ENCODE results near the gene GLMP. TPM values are rescaled to one million over a fixed set of nuclear protein-coding genes. Genes with fewer than 3 reads are reported as not detected.
"Not testable (repeated sequence)": the region's sequence is repeated elsewhere in the genome, so short reads cannot be mapped to it uniquely, and the experiment has no call there.

GLMP gene
- total RNA-seq, 1 donor from 2014 or later, result 67.6 TPM

GRCh38 chr1:156337052-156337887, 41.8 kb upstream of the GLMP start:
- no peak for TF ChIP-seq CTCF (conservative IDR thresholded peaks at IDR 0.05)
- Mint-ChIP-seq H3K36me3 (peaks cover 15% of the 10 kb centered on the region), H3K9me3 (no peaks in the 10 kb centered on the region), H3K27me3 (no peaks in the 10 kb centered on the region), H3K4me3 (peak overlapping the region; percentile 99), H3K4me1 (ENCODE audit: unreplicated experiment) (peaks cover 24% of the 10 kb centered on the region), H3K27ac (peak overlapping the region; percentile 95)
- no peak for DNase-seq (ENCODE audit: extremely low spot score, unreplicated experiment)

GRCh38 chr1:156336242-156336641, 40.8 kb upstream of the GLMP start:
- Mint-ChIP-seq H3K9me3 (no peaks in the 10 kb centered on the region), H3K27me3 (no peaks in the 10 kb centered on the region), H3K27ac (peak overlapping the region; percentile 40), H3K4me1 (ENCODE audit: unreplicated experiment) (peaks cover 24% of the 10 kb centered on the region), H3K4me3 (peak overlapping the region; percentile 99), H3K36me3 (peaks cover 15% of the 10 kb centered on the region)
- peak; percentile 51 for TF ChIP-seq CTCF (conservative IDR thresholded peaks at IDR 0.05)
- DNase-seq (ENCODE audit: extremely low spot score, unreplicated experiment), result no peak

- H3K36me3 Mint-ChIP-seq, result peaks cover 12% of the 10 kb centered on the region
- not testable (repeated sequence) for H3K27me3 Mint-ChIP-seq; DNase-seq (ENCODE audit: extremely low spot score, unreplicated experiment); H3K4me1 Mint-ChIP-seq (ENCODE audit: unreplicated experiment); H3K27ac Mint-ChIP-seq; H3K9me3 Mint-ChIP-seq; H3K4me3 Mint-ChIP-seq
Measured at GRCh38 chr1:156323179-156323578, 27.7 kb upstream of the GLMP start.

- Mint-ChIP-seq H3K27ac (no peak overlapping the region), H3K27me3 (no peaks in the 10 kb centered on the region), H3K4me3 (no peak overlapping the region), H3K9me3 (no peaks in the 10 kb centered on the region), H3K4me1 (ENCODE audit: unreplicated experiment) (no peaks in the 10 kb centered on the region), H3K36me3 (peaks cover 19% of the 10 kb centered on the region)
- no peak for TF ChIP-seq CTCF (conservative IDR thresholded peaks at IDR 0.05)
- no peak for DNase-seq (ENCODE audit: extremely low spot score, unreplicated experiment)
Measured at GRCh38 chr1:156320560-156320959, 25.1 kb upstream of the GLMP start.

- Mint-ChIP-seq H3K27ac (no peak overlapping the region), H3K36me3 (peaks cover 15% of the 10 kb centered on the region), H3K4me3 (no peak overlapping the region), H3K27me3 (no peaks in the 10 kb centered on the region), H3K4me1 (ENCODE audit: unreplicated experiment) (no peaks in the 10 kb centered on the region), H3K9me3 (no peaks in the 10 kb centered on the region)
- no peak for DNase-seq (ENCODE audit: extremely low spot score, unreplicated experiment)
- TF ChIP-seq CTCF (conservative IDR thresholded peaks at IDR 0.05), result peak; percentile 78
Measured at GRCh38 chr1:156319664-156320063, 24.2 kb upstream of the GLMP start.

- no peak for TF ChIP-seq CTCF (conservative IDR thresholded peaks at IDR 0.05)
- no peaks in the 10 kb centered on the region for H3K27me3 Mint-ChIP-seq
- H3K36me3 Mint-ChIP-seq, result peaks cover 18% of the 10 kb centered on the region
- no peaks in the 10 kb centered on the region for H3K4me1 Mint-ChIP-seq (ENCODE audit: unreplicated experiment)
- DNase-seq (ENCODE audit: extremely low spot score, unreplicated experiment), result no peak
- H3K4me3 Mint-ChIP-seq, result no peak overlapping the region
- no peak overlapping the region for H3K27ac Mint-ChIP-seq
- no peaks in the 10 kb centered on the region for H3K9me3 Mint-ChIP-seq
Measured at GRCh38 chr1:156316909-156317308, 21.4 kb upstream of the GLMP start.
